Measurements from ENCODE around the gene RCBTB2. TPM values are rescaled to one million over a fixed set of nuclear protein-coding genes. Genes with fewer than 3 reads are reported as not detected.

Gene RCBTB2
- total RNA-seq, 2 donors from 2014 or later, result 3.1 to 7.3 TPM

GRCh38 chr13:48500652-48501197, 32.2 kb downstream of the RCBTB2 start:
- H3K4me3 Mint-ChIP-seq, result no peak overlapping the region
- WGBS, 2 experiments (ENCODE audit: insufficient coverage in 1 of 2, insufficient read length in 1 of 2), result 90% methylated on average over 2 to 4 of the region's 4 CpGs
- Histone ChIP-seq H3K9me3 (ENCODE audit: control insufficient read depth, low read length) (no peaks in the 10 kb centered on the region), H3K4me3 (ENCODE audit: low read length) (no peak overlapping the region), H3K36me3 (ENCODE audit: control insufficient read depth, insufficient read depth, low read length) (no peaks in the 10 kb centered on the region), H3K4me1 (ENCODE audit: control insufficient read depth, insufficient read depth, low read length) (no peaks in the 10 kb centered on the region), H3K27ac (ENCODE audit: low read depth, low read length) (no peak overlapping the region), H3K9ac (ENCODE audit: extremely low read depth, low read length, poor library complexity, severe bottlenecking) (no peak overlapping the region), H3K27me3 (ENCODE audit: control insufficient read depth, insufficient read depth, low read length, poor library complexity, severe bottlenecking) (peaks cover under 1% of the 10 kb centered on the region)
- no peak for DNase-seq
- no peaks in the 10 kb centered on the region for H3K36me3 Mint-ChIP-seq (ENCODE audit: low read depth)
- TF ChIP-seq CTCF (conservative IDR thresholded peaks at IDR 0.05), result no peak
- H3K9me3 Mint-ChIP-seq, result no peaks in the 10 kb centered on the region
- peaks cover under 1% of the 10 kb centered on the region for H3K27me3 Mint-ChIP-seq (ENCODE audit: insufficient read depth)
- H3K27ac Mint-ChIP-seq, result no peak overlapping the region
- peaks cover 19% of the 10 kb centered on the region for H3K4me1 Mint-ChIP-seq

- Histone ChIP-seq H3K9me3 (ENCODE audit: control insufficient read depth, low read length) (no peaks in the 10 kb centered on the region), H3K9ac (ENCODE audit: extremely low read depth, low read length, poor library complexity, severe bottlenecking) (no peak overlapping the region), H3K4me1 (ENCODE audit: control insufficient read depth, insufficient read depth, low read length) (no peaks in the 10 kb centered on the region), H3K4me3 (ENCODE audit: low read length) (no peak overlapping the region), H3K27me3 (ENCODE audit: control insufficient read depth, insufficient read depth, low read length, poor library complexity, severe bottlenecking) (no peaks in the 10 kb centered on the region), H3K36me3 (ENCODE audit: control insufficient read depth, insufficient read depth, low read length) (no peaks in the 10 kb centered on the region), H3K27ac (ENCODE audit: low read depth, low read length) (no peak overlapping the region)
- Mint-ChIP-seq H3K27ac (no peak overlapping the region), H3K4me1 (peaks cover 12% of the 10 kb centered on the region), H3K36me3 (ENCODE audit: low read depth) (no peaks in the 10 kb centered on the region), H3K4me3 (no peak overlapping the region), H3K27me3 (ENCODE audit: insufficient read depth) (no peaks in the 10 kb centered on the region), H3K9me3 (no peaks in the 10 kb centered on the region)
- DNase-seq, result no peak
- TF ChIP-seq CTCF (conservative IDR thresholded peaks at IDR 0.05), result no peak
- WGBS, 2 experiments (ENCODE audit: insufficient coverage in 1 of 2, insufficient read length in 1 of 2), result 93 to 100% methylated on average over 2 of the region's 2 CpGs
These were observed 35.2 kb downstream of the RCBTB2 start for GRCh38 chr13:48497669-48498068.

GRCh38 chr13:48496271-48497161, 36.4 kb downstream of the RCBTB2 start:
- Histone ChIP-seq H3K9ac (ENCODE audit: extremely low read depth, low read length, poor library complexity, severe bottlenecking) (no peak overlapping the region), H3K4me3 (ENCODE audit: low read length) (no peak overlapping the region), H3K4me1 (ENCODE audit: control insufficient read depth, insufficient read depth, low read length) (no peaks in the 10 kb centered on the region), H3K27ac (ENCODE audit: low read depth, low read length) (no peak overlapping the region), H3K27me3 (ENCODE audit: control insufficient read depth, insufficient read depth, low read length, poor library complexity, severe bottlenecking) (no peaks in the 10 kb centered on the region), H3K36me3 (ENCODE audit: control insufficient read depth, insufficient read depth, low read length) (no peaks in the 10 kb centered on the region), H3K9me3 (ENCODE audit: control insufficient read depth, low read length) (no peaks in the 10 kb centered on the region)
- Mint-ChIP-seq H3K36me3 (ENCODE audit: low read depth) (no peaks in the 10 kb centered on the region), H3K27ac (no peak overlapping the region), H3K4me3 (no peak overlapping the region), H3K4me1 (peaks cover 12% of the 10 kb centered on the region), H3K27me3 (ENCODE audit: insufficient read depth) (no peaks in the 10 kb centered on the region), H3K9me3 (no peaks in the 10 kb centered on the region)
- no peak for TF ChIP-seq CTCF (conservative IDR thresholded peaks at IDR 0.05)
- WGBS, 2 experiments (ENCODE audit: insufficient coverage in 1 of 2, insufficient read length in 1 of 2), result 93% methylated on average over 3 to 5 of the region's 7 CpGs
- no peak for DNase-seq

Data from endodermal cell (in vitro differentiated cells).